ENCODE data around the gene CFAP97D1. TPM values are rescaled to one million over a fixed set of nuclear protein-coding genes. Genes with fewer than 3 reads are reported as not detected.
"Not testable (repeated sequence)": the region's sequence is repeated elsewhere in the genome, so short reads cannot be mapped to it uniquely, and the experiment has no call there.

CFAP97D1 gene
- total RNA-seq, 1 donor from 2014 or later, result not detected

GRCh38 chr17:43768943-43769342 lies 11.3 kb upstream of the CFAP97D1 start:
- DNase-seq, result no peak

- DNase-seq, result no peak
These were observed 10.8 kb upstream of the CFAP97D1 start for GRCh38 chr17:43769426-43769825.

- DNase-seq, result no peak
These were observed 10.4 kb upstream of the CFAP97D1 start for GRCh38 chr17:43769859-43770258.

GRCh38 chr17:43770957-43771356 lies 9.3 kb upstream of the CFAP97D1 start:
- DNase-seq, result no peak

GRCh38 chr17:43771463-43771862 lies 8.8 kb upstream of the CFAP97D1 start:
- DNase-seq, result no peak

- DNase-seq, result no peak
These were observed 7.2 kb upstream of the CFAP97D1 start for GRCh38 chr17:43772877-43773648.

- no peak for DNase-seq
These were observed 5.7 kb upstream of the CFAP97D1 start for GRCh38 chr17:43774304-43775250.

- DNase-seq, result peak; percentile 96
These were observed 1.7 kb upstream of the CFAP97D1 start, which contains the start of gene DUSP3 for GRCh38 chr17:43778337-43779144. DUSP3 (minus strand) TSS chr17:43778977; CDS start chr17:43778924, 53 bp downstream.

GRCh38 chr17:43779145-43780125 lies 800 bp upstream of the CFAP97D1 start:
- peak; percentile 21 for DNase-seq

- no peak for DNase-seq
These were observed 2.9 kb downstream of the CFAP97D1 start for GRCh38 chr17:43782913-43783680.

- peak; percentile 20 for DNase-seq
These were observed 3.8 kb downstream of the CFAP97D1 start for GRCh38 chr17:43784068-43784467.

GRCh38 chr17:43784628-43785101 lies 4.4 kb downstream of the CFAP97D1 start:
- DNase-seq, result peak; percentile 53

- no peak for DNase-seq
These were observed 7.5 kb downstream of the CFAP97D1 start for GRCh38 chr17:43787728-43788127.

GRCh38 chr17:43788540-43788939 lies 8.3 kb downstream of the CFAP97D1 start:
- DNase-seq, result no peak

GRCh38 chr17:43789482-43789881 lies 9.2 kb downstream of the CFAP97D1 start:
- no peak for DNase-seq

GRCh38 chr17:43790311-43790940 lies 10.2 kb downstream of the CFAP97D1 start:
- DNase-seq, result peak; percentile 47

GRCh38 chr17:43791589-43791988 lies 11.4 kb downstream of the CFAP97D1 start:
- DNase-seq, result peak; percentile 44

- not testable (repeated sequence) for DNase-seq
These were observed 12.4 kb downstream of the CFAP97D1 start for GRCh38 chr17:43792668-43793067.

GRCh38 chr17:43798024-43798423 lies 17.8 kb downstream of the CFAP97D1 start:
- not testable (repeated sequence) for DNase-seq

GRCh38 chr17:43799047-43799446 lies 18.8 kb downstream of the CFAP97D1 start:
- DNase-seq, result no peak

Data from dermis blood vessel endothelial cell (primary cell).